OCI-LY7 (cell line): ENCODE results near the gene MTAP. TPM values are rescaled to one million over a fixed set of nuclear protein-coding genes. Genes with fewer than 3 reads are reported as not detected.

Source experiments
- Bru-seq: library from RNA; stranded (reverse); fragments of 400-500 nt; gene quantifications from one replicate; lab custom pipeline; 2021; lab: Mats Ljungman, UMichigan
- BruChase-seq, 2 experiments: library from RNA; stranded (reverse); fragments of 400-500 nt; gene quantifications; one replicate each; lab custom pipeline; 2021; lab: Mats Ljungman, UMichigan
- BruUV-seq: library from RNA; stranded (reverse); fragments of 400-500 nt; replicated peaks from 2 replicates; lab custom pipeline; 2021; lab: Mats Ljungman, UMichigan
- CTCF ChIA-PET: fragments of 300-600 bp; sonication (Branson Sonifier 250); formaldehyde crosslinking; loops from one replicate; lab custom pipeline; 2022; ENCODE audit warnings: antibody characterized with exemption; ENCODE audit not compliant: unreplicated experiment; lab: Charles Lee
- POLR2A ChIA-PET: fragments of 300-600 bp; sonication (Branson Sonifier 250); formaldehyde crosslinking; loops from one replicate; lab custom pipeline; 2022; ENCODE audit warnings: antibody characterized with exemption; lab: Charles Lee
- DNase-seq: peaks from one replicate; pipeline ENCODE4 v3.0.0-alpha.2; 2015; ENCODE audit warnings: low spot score
- H2AFZ ChIP-seq: fragments of 200-600 bp; sonication (generic), shearing (Covaris generic); 2 replicates; pipeline ENCODE4 v1.6.1; 2014; ENCODE audit warnings: mild to moderate bottlenecking, antibody characterized with exemption, low read length, moderate library complexity
- H3K27ac ChIP-seq: fragments of 200-600 bp; sonication (generic); 2 replicates; pipeline ENCODE4 v1.5.1; 2014; ENCODE audit warnings: mixed run types, low read depth, mild to moderate bottlenecking, moderate library complexity, low read length, inconsistent platforms; ENCODE audit not compliant: poor library complexity, severe bottlenecking
- H3K36me3 ChIP-seq: fragments of 200-600 bp; sonication (generic); 2 replicates; pipeline ENCODE4 v1.6.1; 2014; ENCODE audit warnings: mild to moderate bottlenecking, antibody characterized with exemption, low read length, moderate library complexity, mixed read lengths; ENCODE audit not compliant: insufficient read depth
- H3K4me1 ChIP-seq: fragments of 200-600 bp; sonication (generic); 2 replicates; pipeline ENCODE4 v1.5.1; 2014; ENCODE audit warnings: mild to moderate bottlenecking, low read length; ENCODE audit not compliant: insufficient read depth, poor library complexity, severe bottlenecking
- H3K4me2 ChIP-seq: fragments of 200-600 bp; sonication (generic); 2 replicates; pipeline ENCODE4 v1.6.1; 2014; ENCODE audit warnings: mild to moderate bottlenecking, low read length
- H3K4me3 ChIP-seq: fragments of 200-600 bp; sonication (generic); 2 replicates; pipeline ENCODE4 v1.5.1; 2014; ENCODE audit warnings: mild to moderate bottlenecking, low read depth, low read length; ENCODE audit not compliant: poor library complexity, severe bottlenecking
- H3K79me2 ChIP-seq: fragments of 200-600 bp; sonication (generic); 2 replicates; pipeline ENCODE4 v1.6.1; 2016; ENCODE audit warnings: low read depth, mild to moderate bottlenecking, low read length, moderate library complexity, mixed read lengths; ENCODE audit not compliant: insufficient read depth
- H3K9me2 ChIP-seq: fragments of 200-600 bp; sonication (generic); 2 replicates; pipeline ENCODE4 v1.6.1; 2016; ENCODE audit warnings: mild to moderate bottlenecking, low read length, mixed read lengths; ENCODE audit not compliant: insufficient read depth
- H3K9me3 ChIP-seq: fragments of 200-600 bp; sonication (generic); 2 replicates; pipeline ENCODE4 v1.6.1; 2014; ENCODE audit warnings: mild to moderate bottlenecking, mixed run types, low read length, mixed read lengths
- H4K20me1 ChIP-seq: fragments of 200-600 bp; sonication (generic); 2 replicates; pipeline ENCODE4 v1.6.1; 2014; ENCODE audit warnings: mild to moderate bottlenecking, antibody characterized with exemption, low read length, moderate library complexity, mixed read lengths; ENCODE audit not compliant: insufficient read depth
- EZH2phosphoT487 ChIP-seq: fragments of 200-600 bp; sonication (generic); IDR thresholded peaks from 2 replicates; pipeline ENCODE4 v1.6.1; 2018; ENCODE audit warnings: low read depth, borderline replicate concordance, mild to moderate bottlenecking, mixed run types, antibody characterized with exemption, low read length, moderate library complexity, mixed read lengths
- intact Hi-C: fragments of 100-400 bp; cut with micrococcal nuclease; formaldehyde crosslinking; loops from one replicate; pipeline ENCODE4 v1.10.0; 2022; ENCODE audit not compliant: unreplicated experiment
- long read RNA-seq: library from polyadenylated mRNA; stranded (forward); transcript quantifications from one replicate; pipeline ENCODE4 v2.0.0, GENCODE V29; 2022
- total RNA-seq, 2 experiments: library from RNA; depleted of rRNA in 1 of 2; stranded (reverse); fragments of >200 nt in 1 of 2; shearing (Covaris generic) in 1 of 2; gene quantifications; 2 replicates each; pipeline ENCODE4 v1.2.3, GENCODE V29; 2014 to 2022
- TF ChIP-seq, protein P1 (sequence below): fragments of 200-600 bp; sonication (generic); conservative IDR thresholded peaks from 2 replicates; pipeline ENCODE4 v1.5.1; 2014; ENCODE audit warnings: mild to moderate bottlenecking, antibody characterized with exemption, low read length, moderate library complexity, mixed read lengths

MTAP gene
- total RNA-seq (2014; rRNA removed; shearing (Covaris generic)) (41.6 and 50.4 TPM in 2 replicates), total RNA-seq (2022) (101 and 105 TPM in 2 replicates), Bru-seq, nascent RNA (percentile 92 among the genes with signal in this experiment), BruChase-seq, experiment 1, labeled RNA remaining after a 6-hour chase (percentile 96 among the genes with signal in this experiment), BruChase-seq, experiment 2, labeled RNA remaining after a 2-hour chase (percentile 98 among the genes with signal in this experiment)
- long read RNA-seq, full-length matches to known transcripts: 56 of 76 reads
- long read RNA-seq, partial matches to known transcripts: 8 of 76 reads
- long read RNA-seq, other reads (novel, unspliced or antisense): 12 of 76 reads

DNA sequence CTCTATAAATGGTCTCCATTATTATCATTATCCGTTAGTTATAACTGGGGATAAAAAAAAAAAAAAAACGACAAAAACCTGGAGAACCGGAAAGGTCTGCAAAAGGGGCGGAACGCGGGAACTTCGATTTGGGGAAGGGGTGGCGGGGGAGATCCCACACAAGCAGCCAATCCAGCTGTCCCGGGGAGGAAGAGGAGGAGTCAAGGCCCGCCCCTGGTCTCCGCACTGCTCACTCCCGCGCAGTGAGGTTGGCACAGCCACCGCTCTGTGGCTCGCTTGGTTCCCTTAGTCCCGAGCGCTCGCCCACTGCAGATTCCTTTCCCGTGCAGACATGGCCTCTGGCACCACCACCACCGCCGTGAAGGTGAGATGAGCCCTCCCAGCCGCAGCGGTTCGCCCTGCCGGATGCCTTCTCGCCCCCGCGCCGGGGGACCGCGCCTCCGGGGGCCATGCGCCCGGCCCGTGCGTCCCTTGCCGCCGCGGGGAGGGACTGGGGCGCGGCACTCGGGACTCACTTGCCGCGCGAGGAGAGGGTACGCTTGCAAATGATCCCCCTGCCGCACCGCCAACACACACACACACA lies at the start of gene MTAP:
Gene MTAP, plus strand, starts transcription at position 219 of the 583 bp plus-strand sequence. Its CDS starts 113 bp downstream, at position 332.
- Histone ChIP-seq H3K9me3 (no peaks in the 10 kb centered on the region), H4K20me1 (peaks cover 24% of the 10 kb centered on the region), H3K27ac (peak within 1 kb of the TSS; percentile 73), H3K36me3 (peaks cover 44% of the 10 kb centered on the region), H2AFZ (peak within 1 kb of the TSS; percentile 93), H3K4me3 (peak within 1 kb of the TSS; percentile 97), H3K4me2 (peak within 1 kb of the TSS; percentile 87), H3K9me2 (no peaks in the 10 kb centered on the region), H3K4me1 (peaks cover 44% of the 10 kb centered on the region), H3K79me2 (peaks cover 51% of the 10 kb centered on the region)
- CTCF ChIA-PET: no interaction called here
- intact Hi-C loops: loop anchor here (2.0 to 10.0 kb wide), 2 partner anchors 192 to 712 kb away; partner anchors contain the start of genes CDKN2A and CDKN2B-AS1
- DNase-seq: peak; percentile 90
- POLR2A ChIA-PET: interaction anchor here (0.7 to 1.9 kb wide), 4 partner anchors 194 to 466 kb away, joined by 4 to 7 read pairs (median 4); no protein-coding TSS in a partner anchor
- BruUV-seq: no TSS peak
- TF ChIP-seq, protein P1, sequence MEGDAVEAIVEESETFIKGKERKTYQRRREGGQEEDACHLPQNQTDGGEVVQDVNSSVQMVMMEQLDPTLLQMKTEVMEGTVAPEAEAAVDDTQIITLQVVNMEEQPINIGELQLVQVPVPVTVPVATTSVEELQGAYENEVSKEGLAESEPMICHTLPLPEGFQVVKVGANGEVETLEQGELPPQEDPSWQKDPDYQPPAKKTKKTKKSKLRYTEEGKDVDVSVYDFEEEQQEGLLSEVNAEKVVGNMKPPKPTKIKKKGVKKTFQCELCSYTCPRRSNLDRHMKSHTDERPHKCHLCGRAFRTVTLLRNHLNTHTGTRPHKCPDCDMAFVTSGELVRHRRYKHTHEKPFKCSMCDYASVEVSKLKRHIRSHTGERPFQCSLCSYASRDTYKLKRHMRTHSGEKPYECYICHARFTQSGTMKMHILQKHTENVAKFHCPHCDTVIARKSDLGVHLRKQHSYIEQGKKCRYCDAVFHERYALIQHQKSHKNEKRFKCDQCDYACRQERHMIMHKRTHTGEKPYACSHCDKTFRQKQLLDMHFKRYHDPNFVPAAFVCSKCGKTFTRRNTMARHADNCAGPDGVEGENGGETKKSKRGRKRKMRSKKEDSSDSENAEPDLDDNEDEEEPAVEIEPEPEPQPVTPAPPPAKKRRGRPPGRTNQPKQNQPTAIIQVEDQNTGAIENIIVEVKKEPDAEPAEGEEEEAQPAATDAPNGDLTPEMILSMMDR: no peak
- no peak for TF ChIP-seq EZH2phosphoT487

DNA sequence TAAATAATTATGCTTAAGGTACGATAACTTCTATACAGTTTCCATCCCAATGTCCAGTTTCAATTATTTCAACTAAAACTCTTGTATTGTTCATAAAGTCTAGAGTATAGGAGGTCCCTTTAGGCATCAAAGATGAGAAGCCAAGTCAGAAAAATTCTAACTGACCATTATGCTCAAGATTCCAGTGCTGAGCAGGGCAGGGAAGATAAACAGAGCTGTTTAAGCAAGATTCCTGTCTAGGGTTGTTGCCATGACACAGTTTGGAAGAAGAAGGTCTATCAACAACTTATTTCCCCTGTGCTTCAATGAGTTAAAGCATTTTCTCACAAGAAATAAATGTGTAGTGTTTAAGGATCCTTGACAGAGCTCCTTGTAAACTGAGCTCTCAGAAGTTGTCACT lies 48.9 kb upstream of the MTAP start:
- Histone ChIP-seq H3K4me2 (no peak overlapping the region), H3K36me3 (no peaks in the 10 kb centered on the region), H3K9me3 (no peaks in the 10 kb centered on the region), H3K27ac (no peak overlapping the region), H3K4me3 (no peak overlapping the region), H3K4me1 (no peaks in the 10 kb centered on the region), H3K9me2 (no peaks in the 10 kb centered on the region), H2AFZ (no peak overlapping the region), H3K79me2 (no peaks in the 10 kb centered on the region), H4K20me1 (no peaks in the 10 kb centered on the region)
- POLR2A ChIA-PET: no interaction called here
- intact Hi-C loops: no loop called here
- TF ChIP-seq, protein P1: no peak
- no peak for TF ChIP-seq EZH2phosphoT487
- BruUV-seq: no TSS peak
- CTCF ChIA-PET: no interaction called here
- no peak for DNase-seq
